Neural progenitor cell (in vitro differentiated cells): ENCODE measurements around the gene GLIPR1L1. TPM values are rescaled to one million over a fixed set of nuclear protein-coding genes. Genes with fewer than 3 reads are reported as not detected.

Source experiments
- DNase-seq: peaks from one replicate; pipeline ENCODE4 v3.0.0-alpha.2; 2016; ENCODE audit warnings: low spot score
- H2AFZ ChIP-seq: fragments of 200-600 bp; sonication (generic); replicated peaks from 2 replicates; pipeline ENCODE4 v1.6.1; 2016; ENCODE audit warnings: antibody characterized with exemption
- H3F3A ChIP-seq: fragments of 200-600 bp; sonication (generic); 2 replicates; pipeline ENCODE4 v1.6.1; 2016; ENCODE audit warnings: antibody characterized with exemption, low read depth
- H3K27ac ChIP-seq: fragments of 200-600 bp; sonication (generic); 2 replicates; pipeline ENCODE4 v1.5.1; 2016; ENCODE audit warnings: mild to moderate bottlenecking
- H3K27me3 ChIP-seq: fragments of 200-600 bp; sonication (generic); 2 replicates; pipeline ENCODE4 v1.6.1; 2016; ENCODE audit warnings: mild to moderate bottlenecking, moderate library complexity
- H3K36me3 ChIP-seq: fragments of 200-600 bp; sonication (generic); 2 replicates; pipeline ENCODE4 v1.5.1; 2016
- H3K4me1 ChIP-seq: fragments of 200-600 bp; sonication (generic); 2 replicates; pipeline ENCODE4 v1.6.1; 2016; ENCODE audit warnings: mixed run types
- H3K4me2 ChIP-seq: fragments of 200-600 bp; sonication (generic); 2 replicates; pipeline ENCODE4 v1.6.1; 2016
- H3K4me3 ChIP-seq: fragments of 200-600 bp; sonication (generic); 2 replicates; pipeline ENCODE4 v1.5.1; 2016
- H3K79me2 ChIP-seq: fragments of 200-600 bp; sonication (generic); 2 replicates; pipeline ENCODE4 v1.6.1; 2016; ENCODE audit warnings: low read depth
- H3K9ac ChIP-seq: fragments of 200-600 bp; sonication (generic); 2 replicates; pipeline ENCODE4 v1.6.1; 2016
- H3K9me3 ChIP-seq: fragments of 200-600 bp; sonication (generic); 2 replicates; pipeline ENCODE4 v1.5.1; 2016; ENCODE audit warnings: low read depth
- H4K20me1 ChIP-seq: fragments of 200-600 bp; sonication (generic); 2 replicates; pipeline ENCODE4 v1.6.1; 2016; ENCODE audit warnings: low read depth
- H3K27ac Mint-ChIP-seq: 3 replicates; pipeline ENCODE4 v1.8.0; 2021; ENCODE audit warnings: mixed read lengths
- H3K27me3 Mint-ChIP-seq: 2 replicates; pipeline ENCODE4 v1.8.0; 2022; ENCODE audit warnings: low read depth, mild to moderate bottlenecking, inconsistent platforms, moderate library complexity, mixed read lengths; ENCODE audit not compliant: insufficient read depth
- H3K36me3 Mint-ChIP-seq: 3 replicates; pipeline ENCODE4 v1.8.0; 2021; ENCODE audit warnings: mixed read lengths
- H3K4me1 Mint-ChIP-seq: 3 replicates; pipeline ENCODE4 v1.8.0; 2021; ENCODE audit warnings: mixed read lengths
- H3K4me3 Mint-ChIP-seq: 3 replicates; pipeline ENCODE4 v1.8.0; 2021; ENCODE audit warnings: mild to moderate bottlenecking, moderate library complexity, mixed read lengths
- H3K9me3 Mint-ChIP-seq: 3 replicates; pipeline ENCODE4 v1.8.0; 2020; ENCODE audit warnings: mixed read lengths
- EZH2 ChIP-seq: fragments of 200-600 bp; sonication (generic); IDR thresholded peaks from 2 replicates; pipeline ENCODE4 v1.6.1; 2017; ENCODE audit warnings: antibody characterized with exemption, mild to moderate bottlenecking, moderate library complexity
- EZH2phosphoT487 ChIP-seq: fragments of 200-600 bp; sonication (generic); IDR thresholded peaks from 2 replicates; pipeline ENCODE4 v1.6.1; 2017; ENCODE audit warnings: antibody characterized with exemption
- total RNA-seq: library from RNA; depleted of rRNA; stranded (reverse); fragments of >200 nt; gene quantifications from 2 replicates; pipeline ENCODE4 v1.2.3, GENCODE V29; 2015; ENCODE audit warnings: low replicate concordance
- TF ChIP-seq, protein P1 (sequence below): fragments of 200-600 bp; sonication (generic); IDR thresholded peaks from 2 replicates; pipeline ENCODE4 v1.5.1; 2017; ENCODE audit warnings: antibody characterized with exemption, mild to moderate bottlenecking

GLIPR1L1 gene
- total RNA-seq, 1 donor from 2014 or later, result not detected

DNA sequence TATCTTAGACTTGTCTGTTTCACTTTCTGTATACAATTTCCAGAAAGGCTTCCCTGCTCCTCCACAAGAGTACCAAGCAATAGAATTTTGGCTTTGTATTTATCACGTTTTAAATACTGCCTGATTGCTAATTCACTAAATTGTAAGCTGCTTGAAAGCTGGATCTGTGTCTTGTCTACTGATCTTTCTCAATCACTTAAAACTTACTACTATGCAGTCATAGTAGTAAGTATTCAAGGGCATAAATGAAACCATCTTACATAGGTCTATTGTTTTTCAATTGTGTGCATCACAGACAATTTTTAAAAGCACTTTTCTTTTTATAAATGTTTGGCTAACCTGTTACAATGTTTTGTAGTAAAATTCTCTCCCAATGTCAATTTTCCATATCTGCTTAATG, 55.2 kb downstream of the GLIPR1L1 start:
- Histone ChIP-seq H3K4me3 (peak overlapping the region; percentile 51), H3K4me2 (peak overlapping the region; percentile 78), H3K9ac (no peak overlapping the region), H3K27ac (no peak overlapping the region), H3K79me2 (no peaks in the 10 kb centered on the region), H4K20me1 (no peaks in the 10 kb centered on the region), H3K4me1 (no peaks in the 10 kb centered on the region), H3K27me3 (no peaks in the 10 kb centered on the region), H3K36me3 (no peaks in the 10 kb centered on the region), H2AFZ (no peak overlapping the region), H3F3A (no peaks in the 10 kb centered on the region), H3K9me3 (no peaks in the 10 kb centered on the region)
- H3K36me3 Mint-ChIP-seq, result no peaks in the 10 kb centered on the region
- H3K27ac Mint-ChIP-seq, result no peak overlapping the region
- no peaks in the 10 kb centered on the region for H3K4me1 Mint-ChIP-seq
- no peaks in the 10 kb centered on the region for H3K9me3 Mint-ChIP-seq
- TF ChIP-seq EZH2 (no peak), EZH2phosphoT487 (no peak)
- TF ChIP-seq, protein P1, sequence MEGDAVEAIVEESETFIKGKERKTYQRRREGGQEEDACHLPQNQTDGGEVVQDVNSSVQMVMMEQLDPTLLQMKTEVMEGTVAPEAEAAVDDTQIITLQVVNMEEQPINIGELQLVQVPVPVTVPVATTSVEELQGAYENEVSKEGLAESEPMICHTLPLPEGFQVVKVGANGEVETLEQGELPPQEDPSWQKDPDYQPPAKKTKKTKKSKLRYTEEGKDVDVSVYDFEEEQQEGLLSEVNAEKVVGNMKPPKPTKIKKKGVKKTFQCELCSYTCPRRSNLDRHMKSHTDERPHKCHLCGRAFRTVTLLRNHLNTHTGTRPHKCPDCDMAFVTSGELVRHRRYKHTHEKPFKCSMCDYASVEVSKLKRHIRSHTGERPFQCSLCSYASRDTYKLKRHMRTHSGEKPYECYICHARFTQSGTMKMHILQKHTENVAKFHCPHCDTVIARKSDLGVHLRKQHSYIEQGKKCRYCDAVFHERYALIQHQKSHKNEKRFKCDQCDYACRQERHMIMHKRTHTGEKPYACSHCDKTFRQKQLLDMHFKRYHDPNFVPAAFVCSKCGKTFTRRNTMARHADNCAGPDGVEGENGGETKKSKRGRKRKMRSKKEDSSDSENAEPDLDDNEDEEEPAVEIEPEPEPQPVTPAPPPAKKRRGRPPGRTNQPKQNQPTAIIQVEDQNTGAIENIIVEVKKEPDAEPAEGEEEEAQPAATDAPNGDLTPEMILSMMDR, result no peak
- no peak overlapping the region for H3K4me3 Mint-ChIP-seq
- H3K27me3 Mint-ChIP-seq, result no peaks in the 10 kb centered on the region
- no peak for DNase-seq

DNA sequence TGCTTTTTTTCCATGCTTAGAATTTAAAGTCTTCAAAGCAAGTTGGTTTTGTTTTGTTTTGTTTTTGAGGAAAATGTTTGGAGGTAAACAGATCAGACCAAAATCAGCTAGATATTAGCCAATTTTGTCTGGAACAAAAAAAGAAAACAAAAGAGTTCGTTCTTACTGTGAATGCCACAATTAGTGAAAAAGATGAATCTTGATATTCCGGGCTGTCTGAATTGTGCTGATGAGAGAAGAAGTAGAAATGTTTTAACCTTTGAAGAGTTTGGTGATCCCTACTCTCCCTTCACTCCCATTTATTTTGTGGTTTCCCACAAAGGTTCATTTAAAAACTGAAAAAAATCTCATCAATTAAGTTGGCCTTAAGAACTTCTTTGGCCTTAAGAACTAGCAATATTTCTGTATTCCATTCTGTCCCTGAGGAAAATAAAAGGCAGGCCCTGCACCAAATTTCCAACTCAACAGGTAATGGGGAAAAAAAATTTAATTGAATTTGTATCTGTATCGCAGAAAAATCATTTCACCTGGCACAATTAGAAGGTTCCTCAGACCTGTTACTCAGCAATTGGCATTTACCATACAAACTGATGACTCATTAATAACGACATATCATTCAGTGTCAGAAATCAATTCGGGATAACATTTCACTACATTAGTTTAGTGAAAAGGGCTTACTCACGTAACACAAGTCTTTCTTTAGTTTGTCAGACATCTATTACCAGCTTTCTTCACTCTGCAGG, 55.9 kb downstream of the GLIPR1L1 start:
- TF ChIP-seq EZH2phosphoT487 (no peak), EZH2 (no peak)
- TF ChIP-seq, protein P1, result no peak
- no peaks in the 10 kb centered on the region for H3K9me3 ChIP-seq
- H3K4me3 ChIP-seq, result peak overlapping the region; percentile 51
- H3K27ac ChIP-seq, result no peak overlapping the region
- Mint-ChIP-seq H3K4me3 (peak overlapping the region; percentile 38), H3K9me3 (no peaks in the 10 kb centered on the region), H3K27ac (no peak overlapping the region), H3K4me1 (no peaks in the 10 kb centered on the region), H3K36me3 (no peaks in the 10 kb centered on the region), H3K27me3 (no peaks in the 10 kb centered on the region)
- H3K27me3 ChIP-seq, result no peaks in the 10 kb centered on the region
- no peak overlapping the region for H3K9ac ChIP-seq
- H4K20me1 ChIP-seq, result no peaks in the 10 kb centered on the region
- DNase-seq, result no peak
- H3K36me3 ChIP-seq, result no peaks in the 10 kb centered on the region
- peak overlapping the region; percentile 59 for H2AFZ ChIP-seq
- no peaks in the 10 kb centered on the region for H3K4me1 ChIP-seq
- no peaks in the 10 kb centered on the region for H3K79me2 ChIP-seq
- H3K4me2 ChIP-seq, result peak overlapping the region; percentile 78
- no peaks in the 10 kb centered on the region for H3F3A ChIP-seq

DNA sequence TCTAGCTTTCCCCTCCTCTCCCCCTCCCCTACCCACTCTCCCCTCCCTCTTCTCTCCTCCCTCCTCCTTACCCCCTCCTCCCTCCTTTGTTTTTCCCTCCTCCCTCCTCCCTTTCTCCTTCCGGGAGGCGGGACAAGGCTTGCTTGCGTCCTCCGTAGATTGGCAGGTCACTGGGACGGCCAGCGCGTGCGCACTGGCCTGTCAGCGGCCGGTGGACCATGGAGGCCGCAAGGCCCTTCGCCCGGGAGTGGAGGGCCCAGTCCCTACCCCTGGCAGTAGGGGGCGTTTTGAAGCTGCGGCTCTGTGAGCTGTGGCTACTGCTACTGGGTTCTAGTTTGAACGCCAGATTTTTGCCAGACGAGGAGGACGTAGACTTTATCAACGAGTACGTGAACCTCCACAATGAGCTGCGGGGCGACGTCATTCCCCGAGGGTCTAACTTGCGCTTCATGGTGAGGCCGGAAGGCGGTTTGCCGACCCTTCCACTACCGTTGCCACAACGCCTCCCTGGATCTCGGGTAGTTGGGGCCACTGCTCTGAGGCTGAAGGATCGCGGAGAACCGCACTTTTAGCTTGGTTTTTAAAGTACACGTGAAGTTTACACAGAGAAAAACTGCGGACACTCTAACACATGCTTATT, 56.5 kb downstream of the GLIPR1L1 start, which contains the start of gene GLIPR1L2:
Gene GLIPR1L2 (plus strand): TSS at position 191 of the 640 bp plus-strand sequence. CDS start 28 bp downstream, at position 219.
- Mint-ChIP-seq H3K27me3 (no peaks in the 10 kb centered on the region), H3K36me3 (no peaks in the 10 kb centered on the region), H3K4me3 (peak within 1 kb of the TSS; percentile 72), H3K4me1 (no peaks in the 10 kb centered on the region), H3K27ac (no peak within 1 kb of the TSS), H3K9me3 (no peaks in the 10 kb centered on the region)
- H3K36me3 ChIP-seq, result no peaks in the 10 kb centered on the region
- no peak within 1 kb of the TSS for H3K27ac ChIP-seq
- H2AFZ ChIP-seq, result peak within 1 kb of the TSS; percentile 97
- H3K4me1 ChIP-seq, result no peaks in the 10 kb centered on the region
- H4K20me1 ChIP-seq, result no peaks in the 10 kb centered on the region
- TF ChIP-seq EZH2phosphoT487, result no peak
- TF ChIP-seq, protein P1, result peak; percentile 81
- peak; percentile 97 for DNase-seq
- H3F3A ChIP-seq, result no peaks in the 10 kb centered on the region
- no peaks in the 10 kb centered on the region for H3K79me2 ChIP-seq
- H3K27me3 ChIP-seq, result no peaks in the 10 kb centered on the region
- H3K4me2 ChIP-seq, result peak within 1 kb of the TSS; percentile 78
- no peaks in the 10 kb centered on the region for H3K9me3 ChIP-seq
- H3K9ac ChIP-seq, result no peak within 1 kb of the TSS
- H3K4me3 ChIP-seq, result peak within 1 kb of the TSS; percentile 51
